GM21576 (cell line): Measurements from ENCODE around the gene PID1.

Experiments
- ATAC-seq: cut with Tn5 transposase; IDR thresholded peaks from one replicate; pipeline ENCODE4 v1.9.1; 2021; ENCODE audit warnings: mild to moderate bottlenecking, moderate library complexity; ENCODE audit not compliant: unreplicated experiment

The PID1 gene

DNA sequence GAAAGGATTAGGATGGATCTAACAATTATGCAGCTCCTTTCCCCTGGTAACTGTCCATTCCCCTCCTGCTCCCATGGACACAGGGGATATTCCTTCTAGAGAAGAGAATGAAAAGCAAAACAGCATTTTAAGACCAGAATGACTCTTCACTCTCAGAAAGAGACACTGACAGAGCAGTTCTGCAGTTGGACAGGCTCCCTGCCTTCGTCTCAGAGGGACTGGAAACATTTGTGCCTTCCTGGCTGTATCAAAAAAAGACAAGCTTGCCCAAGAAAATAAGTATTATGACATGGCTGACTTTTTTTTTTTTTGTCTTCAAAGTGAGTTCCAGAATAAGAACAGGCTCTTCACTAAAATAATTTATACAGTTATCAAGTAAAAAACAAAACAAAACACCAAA is 9.5 kb downstream of the PID1 start:
- ATAC-seq = no peak

GRCh38 chr2:229261076-229261475 is 10.0 kb downstream of the PID1 start:
- no peak for ATAC-seq

GRCh38 chr2:229257985-229258384 is 13.1 kb downstream of the PID1 start:
- no peak for ATAC-seq

GRCh38 chr2:229256376-229256775 is 14.7 kb downstream of the PID1 start:
- no peak for ATAC-seq

- no peak for ATAC-seq
These were observed 16.9 kb downstream of the PID1 start for GRCh38 chr2:229254206-229254605.

DNA sequence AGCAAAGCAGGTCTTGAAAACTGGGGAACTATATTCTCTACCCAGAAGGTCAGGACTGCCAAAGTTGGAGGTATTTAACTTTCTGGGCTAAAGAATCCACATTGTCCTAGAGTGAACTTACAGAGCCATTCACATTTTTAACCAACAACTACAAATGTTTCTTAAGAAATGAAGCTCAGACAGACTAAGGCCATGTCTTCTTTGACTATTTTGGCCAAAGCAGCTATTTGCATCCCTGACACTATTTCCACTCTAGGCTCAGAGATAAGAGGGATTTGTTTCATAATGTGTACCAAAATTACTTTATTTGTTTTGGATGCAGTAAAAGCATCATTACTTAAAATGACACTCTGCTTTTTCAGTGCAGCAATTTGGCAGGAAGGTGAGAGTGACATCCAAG is 18.1 kb downstream of the PID1 start:
- no peak for ATAC-seq

DNA sequence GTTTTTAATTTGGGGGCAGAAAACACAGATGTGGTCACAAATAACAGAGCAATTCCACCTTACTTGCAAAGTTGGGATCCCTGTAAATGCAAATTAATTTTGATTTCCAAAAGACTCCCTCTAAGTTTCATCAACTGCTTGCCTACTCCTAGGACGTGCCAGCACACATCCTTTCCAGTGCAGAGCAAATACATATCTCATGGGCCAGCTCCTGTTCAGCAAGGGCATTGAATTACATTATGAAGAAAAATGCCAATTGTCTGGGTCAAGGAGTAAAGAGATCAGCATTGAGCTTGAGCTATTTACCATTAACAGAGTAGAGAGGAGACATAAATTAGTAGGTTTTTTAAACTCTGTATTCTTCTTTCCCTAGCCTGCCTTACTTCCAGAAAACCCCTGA is 18.8 kb downstream of the PID1 start:
- no peak for ATAC-seq

- no peak for ATAC-seq
These were observed 21.6 kb downstream of the PID1 start for GRCh38 chr2:229249536-229249935.

GRCh38 chr2:229246334-229246733 is 24.8 kb downstream of the PID1 start:
- no peak for ATAC-seq

- ATAC-seq = no peak
These were observed 26.1 kb downstream of the PID1 start for GRCh38 chr2:229244975-229245374.

- ATAC-seq = no peak
These were observed 27.1 kb downstream of the PID1 start for GRCh38 chr2:229243890-229244560.

GRCh38 chr2:229240984-229241491 is 30.0 kb downstream of the PID1 start:
- ATAC-seq = no peak

DNA sequence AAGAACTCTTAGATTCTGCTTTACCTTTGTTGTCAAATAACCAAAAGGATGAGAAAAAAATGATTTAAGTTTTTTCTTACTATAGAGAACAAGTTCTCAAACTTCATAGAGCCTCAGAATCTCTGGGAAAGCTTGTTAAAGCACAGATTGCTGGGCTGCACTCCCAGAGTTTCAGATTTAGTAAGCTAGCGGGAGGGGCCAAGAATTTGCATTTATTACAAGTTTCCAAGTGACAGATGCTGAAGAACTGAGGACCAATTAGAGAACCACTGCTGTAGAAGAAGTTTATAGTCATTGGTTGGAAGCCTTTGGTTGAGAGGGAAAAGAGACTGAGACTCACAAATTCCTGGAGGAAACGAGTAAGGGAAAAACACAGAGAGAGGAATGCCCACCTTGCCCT is 32.1 kb downstream of the PID1 start:
- ATAC-seq = no peak

GRCh38 chr2:229237270-229237669 is 33.8 kb downstream of the PID1 start:
- ATAC-seq = no peak

DNA sequence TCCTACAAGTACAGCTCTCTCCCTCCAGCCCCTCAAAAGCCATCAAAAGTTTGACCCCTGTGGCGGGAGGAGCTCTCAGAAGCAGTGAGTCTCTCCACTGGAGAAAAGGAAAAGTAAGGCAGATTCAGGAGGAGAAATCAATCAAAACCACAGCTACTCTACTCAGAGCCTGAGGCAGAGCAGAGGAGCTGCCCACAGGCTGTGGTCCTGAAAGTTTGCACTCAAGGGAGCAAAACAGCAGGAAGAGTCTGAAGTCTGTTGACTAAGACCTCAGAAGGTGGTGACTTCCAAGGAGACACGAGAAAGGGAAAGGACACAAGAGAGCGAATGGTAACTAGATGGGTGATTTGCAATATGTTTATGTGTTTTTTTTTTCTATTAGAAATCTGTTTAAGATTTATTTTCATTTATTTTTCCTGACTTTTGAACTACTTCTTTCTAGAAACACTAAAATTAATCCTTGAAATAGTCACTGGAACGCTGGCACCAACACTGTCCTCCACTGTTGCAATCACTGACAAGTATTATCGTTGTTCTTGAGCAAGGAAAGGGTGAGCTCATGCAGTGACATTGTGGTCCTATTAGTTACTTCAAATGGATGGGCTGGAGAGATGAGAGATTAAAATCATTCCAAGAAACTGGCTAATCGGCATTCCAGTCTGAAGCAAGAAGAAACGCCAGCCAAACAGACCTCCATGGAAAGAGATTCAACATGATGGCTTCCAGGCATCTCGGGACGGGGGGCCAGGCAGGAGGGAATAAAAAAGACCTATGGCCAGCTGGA is 35.8 kb downstream of the PID1 start:
- no peak for ATAC-seq

DNA sequence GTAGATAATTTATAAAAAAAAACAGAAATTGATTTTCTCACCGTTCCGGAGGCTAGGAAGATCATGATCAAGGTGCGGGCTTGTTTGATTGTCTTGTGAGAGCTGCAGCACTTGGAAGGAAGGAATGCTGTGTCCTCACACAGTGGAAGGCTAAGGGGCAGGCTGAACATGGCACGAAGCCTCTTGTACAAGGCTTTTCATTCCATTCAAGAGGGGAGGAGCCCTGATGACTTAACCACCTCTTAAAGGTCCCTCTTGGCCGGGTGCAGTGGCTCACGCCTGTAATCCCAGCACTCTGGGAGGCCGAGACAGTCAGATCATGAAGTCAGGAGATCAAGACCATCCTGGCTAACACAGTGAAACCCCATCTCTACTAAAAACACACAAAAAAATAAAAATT is 39.2 kb downstream of the PID1 start:
- no peak for ATAC-seq

GRCh38 chr2:229231328-229231868 is 39.7 kb downstream of the PID1 start:
- no peak for ATAC-seq

DNA sequence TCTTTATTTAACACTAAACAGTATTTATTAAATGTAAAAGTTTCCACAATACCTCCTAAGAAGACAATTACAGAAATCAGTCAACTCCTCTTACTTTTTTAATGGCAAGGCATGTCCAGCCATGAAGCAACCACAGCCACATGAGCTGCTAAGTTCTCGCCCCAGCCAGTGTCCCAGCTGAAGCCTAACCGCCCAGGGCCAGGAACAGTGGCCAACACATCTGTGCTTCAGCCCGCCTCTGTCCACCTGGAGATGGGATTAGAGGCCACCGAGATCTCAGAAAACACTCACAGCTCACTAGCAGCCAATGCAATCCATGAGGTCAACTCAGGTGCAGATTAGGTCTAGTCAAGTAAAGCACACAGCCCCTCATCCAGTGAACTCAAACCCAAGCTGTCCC is 40.2 kb downstream of the PID1 start:
- ATAC-seq = no peak

- no peak for ATAC-seq
These were observed 40.8 kb downstream of the PID1 start for GRCh38 chr2:229230256-229230655.

GRCh38 chr2:229226382-229226781 is 44.7 kb downstream of the PID1 start:
- ATAC-seq = no peak

DNA sequence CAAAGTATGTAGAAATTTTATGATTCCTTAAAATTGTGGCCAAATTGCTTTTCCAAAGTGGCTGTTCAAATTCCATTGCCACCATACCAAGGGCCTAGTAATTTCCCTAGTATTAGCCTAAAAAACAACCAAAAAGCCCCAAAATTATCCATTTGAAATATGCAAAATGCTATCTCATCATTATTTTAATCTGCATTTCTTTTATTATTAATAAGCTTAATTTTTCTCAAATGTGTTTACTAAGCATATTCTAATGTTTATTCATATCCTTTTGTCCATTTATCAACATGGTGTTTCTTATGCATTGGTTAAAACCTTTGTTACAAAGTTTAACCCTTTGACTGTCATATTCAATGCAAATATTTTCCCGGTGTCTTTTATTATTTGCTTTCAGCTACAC is 48.0 kb downstream of the PID1 start:
- ATAC-seq = no peak

- ATAC-seq = no peak
These were observed 49.4 kb downstream of the PID1 start for GRCh38 chr2:229221641-229222040.
